ENCODE data around the gene USP1.

GRCh38 chr1:62397301-62397700 is 39.5 kb upstream of the USP1 start:
- TF ChIP-seq CTCF (IDR thresholded peaks at IDR 0.05) (no peak), POLR2A (IDR thresholded peaks at IDR 0.05) (no peak)
